MM.1S (cell line): ENCODE data around the gene UNC5A.

Experiments used
- DNase-seq: peaks from one replicate; pipeline ENCODE4 v3.0.0-alpha.2; 2015
- H2AFZ ChIP-seq: fragments of 300-600 bp; sonication (generic); 2 replicates; pipeline ENCODE4 v1.6.0; 2016; ENCODE audit warnings: antibody characterized with exemption, low read length
- H3F3A ChIP-seq: fragments of 300-600 bp; sonication (generic); 2 replicates; pipeline ENCODE4 v1.6.1; 2016; ENCODE audit warnings: mild to moderate bottlenecking, antibody characterized with exemption, low read length, moderate library complexity, mixed read lengths; ENCODE audit not compliant: insufficient read depth
- H3K27ac ChIP-seq: fragments of 300-600 bp; sonication (generic); 2 replicates; pipeline ENCODE4 v1.5.1; 2016; ENCODE audit warnings: mild to moderate bottlenecking, low read length
- H3K27me3 ChIP-seq: fragments of 300-600 bp; sonication (generic); replicated peaks from 2 replicates; pipeline ENCODE4 v1.6.0; 2016; ENCODE audit warnings: low read length; ENCODE audit not compliant: insufficient read depth
- H3K36me3 ChIP-seq: fragments of 300-600 bp; sonication (generic); replicated peaks from 2 replicates; pipeline ENCODE4 v1.6.1; 2016; ENCODE audit warnings: mild to moderate bottlenecking, low read length, mixed read lengths; ENCODE audit not compliant: insufficient read depth
- H3K4me1 ChIP-seq: fragments of 300-600 bp; sonication (generic); 2 replicates; pipeline ENCODE4 v1.6.1; 2016; ENCODE audit warnings: low read length, mixed read lengths
- H3K4me2 ChIP-seq: fragments of 300-600 bp; sonication (generic); 2 replicates; pipeline ENCODE4 v1.6.0; 2016; ENCODE audit warnings: low read depth, low read length
- H3K4me3 ChIP-seq: fragments of 300-600 bp; sonication (generic); 2 replicates; pipeline ENCODE4 v1.5.1; 2016; ENCODE audit warnings: low read length, mixed read lengths
- H3K79me2 ChIP-seq: fragments of 300-600 bp; sonication (generic); 2 replicates; pipeline ENCODE4 v1.6.1; 2016; ENCODE audit warnings: mixed run types, low read length, mixed read lengths
- H3K9ac ChIP-seq: fragments of 300-600 bp; sonication (generic); 2 replicates; pipeline ENCODE4 v1.6.1; 2016; ENCODE audit warnings: low read length, mixed read lengths
- H3K9me2 ChIP-seq: fragments of 300-600 bp; sonication (generic); replicated peaks from 2 replicates; pipeline ENCODE4 v1.6.1; 2016; ENCODE audit warnings: mild to moderate bottlenecking, low read length, mixed read lengths; ENCODE audit not compliant: insufficient read depth
- H3K9me3 ChIP-seq: fragments of 300-600 bp; sonication (generic); replicated peaks from 2 replicates; pipeline ENCODE4 v1.6.1; 2016; ENCODE audit warnings: mild to moderate bottlenecking, low read length, mixed read lengths; ENCODE audit not compliant: insufficient read depth
- H4K20me1 ChIP-seq: fragments of 300-600 bp; sonication (generic); 2 replicates; pipeline ENCODE4 v1.6.1; 2016; ENCODE audit warnings: mild to moderate bottlenecking, low read length, moderate library complexity, mixed read lengths; ENCODE audit not compliant: insufficient read depth
- EZH2 ChIP-seq: fragments of 300-600 bp; sonication (generic); optimal IDR thresholded peaks from 2 replicates; pipeline ENCODE3; 2017; ENCODE audit warnings: low read depth, mild to moderate bottlenecking, antibody characterized with exemption, low read length, mixed read lengths
- EZH2phosphoT487 ChIP-seq: fragments of 300-600 bp; sonication (generic); IDR thresholded peaks from 2 replicates; pipeline ENCODE4 v1.6.1; 2018; ENCODE audit warnings: antibody characterized with exemption, low read length
- TF ChIP-seq, protein P1 (sequence below): fragments of 300-600 bp; sonication (generic); IDR thresholded peaks from 2 replicates; pipeline ENCODE4 v1.5.1; 2016; ENCODE audit warnings: antibody characterized with exemption, low read length, mixed read lengths

UNC5A gene

DNA sequence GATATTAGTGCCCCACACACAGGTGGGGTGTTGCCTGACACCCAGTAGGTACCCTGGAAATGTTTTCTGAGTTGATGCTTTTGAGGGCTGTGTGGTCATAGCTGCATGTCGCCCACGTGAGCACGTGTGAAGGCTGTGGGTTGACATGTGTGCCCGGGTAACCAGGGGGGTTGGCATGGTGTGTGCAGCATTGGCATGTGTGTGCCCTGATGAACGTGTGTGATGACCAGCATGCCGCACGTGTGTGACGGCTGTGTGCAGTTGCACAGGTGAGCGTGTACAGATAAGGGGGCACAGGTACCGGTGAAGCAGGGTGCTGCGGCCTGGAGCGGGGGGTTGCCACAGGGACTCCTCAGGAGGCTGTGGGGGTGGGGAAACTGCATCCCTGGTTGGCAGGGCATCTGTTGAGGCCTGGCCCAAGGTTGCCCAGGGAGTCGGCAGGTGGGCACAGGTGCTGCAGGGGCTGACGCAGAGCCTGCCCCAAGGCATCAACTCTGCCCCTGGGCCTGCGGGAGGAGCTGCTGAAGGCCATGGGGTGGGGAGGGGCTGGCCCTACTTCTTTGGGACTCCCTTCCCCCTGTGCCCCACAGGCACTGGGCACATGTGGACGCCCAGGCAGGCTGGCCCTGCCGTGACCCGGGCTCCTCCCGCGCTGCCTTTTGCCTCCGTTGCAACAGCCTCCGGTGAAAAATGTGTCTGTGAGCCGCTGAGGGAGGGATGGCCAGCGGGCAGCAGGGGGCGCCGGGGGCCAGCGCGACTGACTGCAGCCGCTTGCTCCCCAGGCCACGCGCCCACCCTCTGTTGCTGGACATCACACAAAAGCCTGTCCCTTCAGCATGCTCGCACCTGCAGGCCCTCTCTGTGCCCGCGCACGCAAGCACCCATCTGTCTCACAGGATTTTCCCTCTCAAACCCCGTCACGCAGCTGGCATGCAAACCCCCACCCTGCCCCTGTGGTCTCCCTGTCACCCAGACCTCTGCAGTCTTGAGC lies 2.2 kb downstream of the UNC5A start:
- DNase-seq, result no peak
- no peak for TF ChIP-seq EZH2phosphoT487
- TF ChIP-seq, protein P1, sequence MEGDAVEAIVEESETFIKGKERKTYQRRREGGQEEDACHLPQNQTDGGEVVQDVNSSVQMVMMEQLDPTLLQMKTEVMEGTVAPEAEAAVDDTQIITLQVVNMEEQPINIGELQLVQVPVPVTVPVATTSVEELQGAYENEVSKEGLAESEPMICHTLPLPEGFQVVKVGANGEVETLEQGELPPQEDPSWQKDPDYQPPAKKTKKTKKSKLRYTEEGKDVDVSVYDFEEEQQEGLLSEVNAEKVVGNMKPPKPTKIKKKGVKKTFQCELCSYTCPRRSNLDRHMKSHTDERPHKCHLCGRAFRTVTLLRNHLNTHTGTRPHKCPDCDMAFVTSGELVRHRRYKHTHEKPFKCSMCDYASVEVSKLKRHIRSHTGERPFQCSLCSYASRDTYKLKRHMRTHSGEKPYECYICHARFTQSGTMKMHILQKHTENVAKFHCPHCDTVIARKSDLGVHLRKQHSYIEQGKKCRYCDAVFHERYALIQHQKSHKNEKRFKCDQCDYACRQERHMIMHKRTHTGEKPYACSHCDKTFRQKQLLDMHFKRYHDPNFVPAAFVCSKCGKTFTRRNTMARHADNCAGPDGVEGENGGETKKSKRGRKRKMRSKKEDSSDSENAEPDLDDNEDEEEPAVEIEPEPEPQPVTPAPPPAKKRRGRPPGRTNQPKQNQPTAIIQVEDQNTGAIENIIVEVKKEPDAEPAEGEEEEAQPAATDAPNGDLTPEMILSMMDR, result peak; percentile 38
- Histone ChIP-seq H4K20me1 (no peaks in the 10 kb centered on the region), H3K36me3 (no peaks in the 10 kb centered on the region), H3K9me3 (no peaks in the 10 kb centered on the region), H3F3A (no peaks in the 10 kb centered on the region), H3K27ac (no peak overlapping the region), H3K4me1 (no peaks in the 10 kb centered on the region), H3K9ac (no peak overlapping the region), H3K9me2 (no peaks in the 10 kb centered on the region), H2AFZ (no peak overlapping the region), H3K79me2 (no peaks in the 10 kb centered on the region), H3K4me3 (no peak overlapping the region), H3K4me2 (no peak overlapping the region), H3K27me3 (peaks cover 83% of the 10 kb centered on the region)

DNA sequence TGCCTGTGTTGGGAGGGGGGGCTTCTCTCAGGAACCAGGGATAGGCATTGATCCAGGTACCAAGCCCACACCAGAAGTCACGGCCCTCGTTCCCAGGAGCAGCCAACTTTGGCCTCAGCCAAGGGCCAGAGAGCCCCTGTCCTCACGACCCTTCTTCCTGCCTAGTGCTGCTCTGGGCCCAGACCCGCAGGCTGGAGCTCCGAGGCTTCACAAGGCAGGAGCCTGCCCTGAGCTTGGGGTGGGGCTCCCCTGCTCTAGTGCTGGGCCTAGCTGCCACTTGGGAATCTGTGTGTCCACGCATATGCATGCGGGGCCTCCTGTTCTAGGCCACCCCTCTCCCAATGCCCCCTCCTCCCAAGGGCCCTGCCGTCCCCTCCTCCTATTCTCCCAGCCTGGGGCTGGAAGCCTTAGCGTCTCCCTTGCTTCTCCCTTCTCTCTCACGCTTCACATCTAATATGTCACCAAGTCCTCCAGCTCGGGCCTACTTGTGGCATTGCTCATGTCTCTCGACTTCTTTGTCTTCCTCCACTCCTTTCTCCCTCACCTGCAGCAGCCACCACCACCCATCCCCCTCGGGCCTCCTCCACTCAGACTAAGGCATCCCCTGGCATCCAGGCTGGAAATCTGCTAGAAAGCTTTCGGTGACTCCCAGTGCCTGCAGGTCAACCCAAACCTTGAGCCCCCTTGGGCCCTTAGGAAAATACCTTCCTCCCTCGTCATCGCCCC lies 3.4 kb downstream of the UNC5A start:
- H3K27me3 ChIP-seq, result peaks cover 86% of the 10 kb centered on the region

DNA sequence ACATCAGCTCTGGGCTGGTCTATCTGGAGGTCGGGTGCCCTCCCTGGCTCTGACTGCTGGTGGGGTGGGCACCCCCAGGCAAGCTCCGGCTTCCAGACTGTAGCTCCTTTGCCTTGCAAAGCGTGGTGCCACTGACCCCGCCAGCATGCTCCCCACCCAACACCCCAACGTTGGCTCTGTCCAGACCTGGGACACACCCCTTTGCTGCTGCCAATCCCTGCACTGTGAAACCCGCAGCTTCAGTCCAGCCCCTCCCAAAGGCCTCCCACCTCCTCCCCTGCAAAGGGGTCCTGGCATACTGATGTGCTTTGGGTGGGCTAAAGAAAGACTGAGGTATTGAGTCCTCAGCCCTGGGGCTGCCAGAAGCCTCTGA lies 3.9 kb downstream of the UNC5A start:
- Histone ChIP-seq H3K36me3 (no peaks in the 10 kb centered on the region), H3K9me2 (no peaks in the 10 kb centered on the region), H3K4me3 (no peak overlapping the region), H3K9ac (no peak overlapping the region), H3K4me1 (no peaks in the 10 kb centered on the region), H4K20me1 (no peaks in the 10 kb centered on the region), H3K4me2 (no peak overlapping the region), H3K27me3 (peaks cover 86% of the 10 kb centered on the region), H3K79me2 (no peaks in the 10 kb centered on the region), H2AFZ (no peak overlapping the region), H3K9me3 (no peaks in the 10 kb centered on the region), H3K27ac (no peak overlapping the region), H3F3A (no peaks in the 10 kb centered on the region)
- TF ChIP-seq, protein P1, result no peak
- TF ChIP-seq EZH2phosphoT487 (no peak), EZH2 (no peak)
- no peak for DNase-seq

More for the DNA sequence above, 3.4 kb downstream of the UNC5A start:
- Histone ChIP-seq H4K20me1 (no peaks in the 10 kb centered on the region), H3K4me2 (no peak overlapping the region), H3K9me3 (no peaks in the 10 kb centered on the region), H3K79me2 (no peaks in the 10 kb centered on the region), H3K36me3 (no peaks in the 10 kb centered on the region), H3K4me3 (no peak overlapping the region), H3K9ac (no peak overlapping the region), H3K27ac (no peak overlapping the region), H3K4me1 (no peaks in the 10 kb centered on the region), H2AFZ (no peak overlapping the region), H3K9me2 (no peaks in the 10 kb centered on the region), H3F3A (no peaks in the 10 kb centered on the region)
- TF ChIP-seq EZH2phosphoT487 (no peak), EZH2 (no peak)
- TF ChIP-seq, protein P1, result no peak
- no peak for DNase-seq
